AG04449 (cell line): Measurements from ENCODE around the gene DYNC2H1.

ENCODE experiments used
- CTCF ChIA-PET: fragments of 350-600 bp; formaldehyde crosslinking; extraction: SDS; loops from one replicate; lab custom pipeline; 2021; ENCODE audit warnings: antibody characterized with exemption; lab: Yijun Ruan, JAX
- POLR2A ChIA-PET: fragments of 400-600, 350-600 bp; formaldehyde crosslinking; extraction: SDS; loops from one replicate; lab custom pipeline; 2020; ENCODE audit warnings: antibody characterized with exemption, inconsistent platforms; lab: Yijun Ruan, JAX
- DNase-seq: peaks from one replicate; pipeline ENCODE4 v3.0.0-alpha.2; 2010; ENCODE audit warnings: low read depth, low spot score
- H3K4me3 ChIP-seq: 2 replicates; pipeline ENCODE4 v1.5.1; 2011; ENCODE audit warnings: low read depth, mild to moderate bottlenecking, control low read depth, low read length
- CTCF ChIP-seq: IDR thresholded peaks from one replicate; pipeline ENCODE4 v1.5.1; 2011; ENCODE audit warnings: mild to moderate bottlenecking, moderate library complexity, low read length, control low read depth, inconsistent platforms; ENCODE audit not compliant: insufficient read depth; ENCODE audit errors: missing control alignments

The DYNC2H1 gene

DNA sequence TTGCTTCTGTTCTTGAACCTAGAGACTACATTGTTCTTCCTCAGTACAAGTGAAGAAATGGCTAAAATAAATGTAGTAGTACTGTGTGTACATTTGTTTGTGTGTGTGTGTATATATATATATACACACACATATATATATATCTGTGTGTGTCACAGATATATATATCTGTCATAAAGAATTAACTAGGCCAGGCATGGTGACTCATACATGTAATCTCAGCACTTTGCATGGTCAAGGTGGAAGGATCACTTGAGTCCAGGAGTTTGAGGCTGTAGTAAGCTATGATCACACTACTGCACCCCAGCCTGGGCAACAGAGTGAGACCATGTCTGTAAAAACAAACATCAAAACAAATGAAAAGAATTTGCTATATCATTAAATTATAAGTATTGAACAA, 164.8 kb downstream of the DYNC2H1 start:
- POLR2A ChIA-PET = no interaction called here
- H3K4me3 ChIP-seq = no peak overlapping the region
- no peak for TF ChIP-seq CTCF
- DNase-seq = no peak
- CTCF ChIA-PET = no interaction called here

DNA sequence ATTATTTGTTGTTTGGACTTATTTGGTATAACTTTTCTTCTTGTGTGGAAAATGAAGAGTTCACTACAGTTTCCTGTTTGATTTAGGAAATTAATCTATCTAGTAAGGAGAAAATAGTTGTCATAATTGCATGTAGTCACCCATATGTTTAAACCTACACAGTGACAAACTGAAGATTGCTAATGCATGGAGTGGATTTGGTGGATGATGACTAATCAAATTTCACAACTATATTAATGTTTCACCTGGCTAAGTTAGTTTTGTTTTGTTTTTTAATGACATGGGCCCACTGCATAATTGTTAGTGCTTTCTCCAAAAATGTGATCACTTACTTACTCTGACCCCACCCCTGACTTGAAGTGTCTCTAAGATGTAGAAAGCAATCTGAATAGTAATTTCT, 170.6 kb downstream of the DYNC2H1 start:
- H3K4me3 ChIP-seq = no peak overlapping the region
- TF ChIP-seq CTCF = no peak
- ChIA-PET CTCF (no interaction called here), POLR2A (no interaction called here)
- DNase-seq = no peak

- TF ChIP-seq CTCF = no peak
- DNase-seq = no peak
- no peak overlapping the region for H3K4me3 ChIP-seq
- CTCF ChIA-PET = no interaction called here
- POLR2A ChIA-PET = no interaction called here
These were observed 172.1 kb downstream of the DYNC2H1 start for GRCh38 chr11:103281301-103281700.

- no peak overlapping the region for H3K4me3 ChIP-seq
- ChIA-PET POLR2A (no interaction called here), CTCF (no interaction called here)
- TF ChIP-seq CTCF = no peak
- DNase-seq = no peak
These were observed 175.0 kb downstream of the DYNC2H1 start for GRCh38 chr11:103284260-103284659.

DNA sequence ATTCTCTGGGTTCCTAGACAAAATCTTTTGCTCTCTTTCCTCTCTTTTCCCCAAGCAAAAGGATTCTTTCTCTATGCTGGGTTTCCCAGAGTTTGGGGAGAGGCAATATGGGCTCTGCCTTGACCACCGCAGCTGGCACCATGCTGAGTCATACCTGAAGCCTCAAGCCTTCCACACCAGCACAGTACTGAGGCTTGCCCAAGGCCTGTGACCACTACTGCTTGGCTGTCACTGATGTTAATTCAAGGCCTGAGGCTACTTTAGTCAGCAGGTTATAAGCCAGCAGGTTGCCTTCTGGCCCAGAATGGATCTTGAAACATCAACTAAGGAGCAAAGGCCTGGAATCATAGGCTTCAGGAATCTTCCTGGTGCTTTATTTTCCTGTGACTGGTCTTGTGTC, 185.3 kb downstream of the DYNC2H1 start:
- no peak for TF ChIP-seq CTCF
- ChIA-PET CTCF (no interaction called here), POLR2A (no interaction called here)
- no peak overlapping the region for H3K4me3 ChIP-seq
- DNase-seq = no peak

- TF ChIP-seq CTCF = no peak
- CTCF ChIA-PET = no interaction called here
- POLR2A ChIA-PET = no interaction called here
- DNase-seq = no peak
- H3K4me3 ChIP-seq = no peak overlapping the region
These were observed 186.5 kb downstream of the DYNC2H1 start for GRCh38 chr11:103295704-103296103.
